Measurements from ENCODE around the gene CYP2W1. TPM values are rescaled to one million over a fixed set of nuclear protein-coding genes. Genes with fewer than 3 reads are reported as not detected.

The CYP2W1 gene
- total RNA-seq, 1 donor from 2014 or later, result not detected

DNA sequence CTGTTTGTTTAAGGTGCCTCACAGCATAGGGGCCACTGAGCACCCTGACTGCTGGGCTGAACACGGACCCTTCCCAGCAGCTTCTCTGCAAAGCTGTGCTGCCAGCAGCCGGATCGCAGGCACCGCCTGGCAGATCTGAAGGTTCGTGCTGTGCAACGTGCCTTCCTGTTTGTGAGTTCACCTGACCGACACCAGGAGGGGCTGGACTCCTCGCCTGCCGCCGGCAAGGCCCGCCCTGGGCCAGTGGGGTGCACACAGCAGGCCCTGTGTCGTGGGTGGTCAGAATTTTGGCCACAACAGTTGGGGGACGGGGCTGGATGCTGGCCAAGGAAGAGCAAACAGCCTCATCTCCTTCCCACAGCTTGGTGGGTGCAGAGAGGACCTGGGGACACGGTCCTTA, 12.6 kb downstream of the CYP2W1 start:
- H3K27me3 Mint-ChIP-seq (ENCODE audit: insufficient read depth, low read depth), result peaks cover 4% of the 10 kb centered on the region
- Histone ChIP-seq H3K4me2 (no peak overlapping the region), H3K9ac (no peak overlapping the region), H3K79me2 (ENCODE audit: low read depth) (no peaks in the 10 kb centered on the region), H3K4me3 (no peak overlapping the region), H3K4me1 (peaks cover 4% of the 10 kb centered on the region), H3K27me3 (no peaks in the 10 kb centered on the region), H3K9me3 (ENCODE audit: low read depth) (no peaks in the 10 kb centered on the region), H3K36me3 (no peaks in the 10 kb centered on the region), H2AFZ (replicated peaks) (no peak overlapping the region), H3K27ac (no peak overlapping the region), H4K20me1 (ENCODE audit: low read depth) (peaks cover 3% of the 10 kb centered on the region), H3F3A (ENCODE audit: low read depth) (peaks cover 17% of the 10 kb centered on the region)
- no peaks in the 10 kb centered on the region for H3K36me3 Mint-ChIP-seq
- no peak overlapping the region for H3K27ac Mint-ChIP-seq
- TF ChIP-seq CTCF (IDR thresholded peaks at IDR 0.05), result no peak
- TF ChIP-seq EZH2 (IDR thresholded peaks at IDR 0.05), result no peak
- no peak for TF ChIP-seq EZH2phosphoT487 (IDR thresholded peaks at IDR 0.05)
- peaks cover 20% of the 10 kb centered on the region for H3K4me1 Mint-ChIP-seq
- H3K4me3 Mint-ChIP-seq, result no peak overlapping the region
- H3K9me3 Mint-ChIP-seq, result no peaks in the 10 kb centered on the region
- DNase-seq (ENCODE audit: low spot score), result no peak

- Mint-ChIP-seq H3K4me3 (no peak overlapping the region), H3K36me3 (no peaks in the 10 kb centered on the region), H3K27me3 (ENCODE audit: insufficient read depth, low read depth) (peaks cover 6% of the 10 kb centered on the region), H3K27ac (no peak overlapping the region), H3K9me3 (no peaks in the 10 kb centered on the region), H3K4me1 (peaks cover 22% of the 10 kb centered on the region)
- no peak overlapping the region for H3K27ac ChIP-seq
- no peak for DNase-seq (ENCODE audit: low spot score)
- H3K4me2 ChIP-seq, result no peak overlapping the region
- peaks cover 6% of the 10 kb centered on the region for H4K20me1 ChIP-seq (ENCODE audit: low read depth)
- H3K27me3 ChIP-seq, result no peaks in the 10 kb centered on the region
- H3K79me2 ChIP-seq (ENCODE audit: low read depth), result no peaks in the 10 kb centered on the region
- no peak overlapping the region for H3K9ac ChIP-seq
- H3K4me1 ChIP-seq, result peaks cover 10% of the 10 kb centered on the region
- H2AFZ ChIP-seq (replicated peaks), result no peak overlapping the region
- TF ChIP-seq EZH2phosphoT487 (IDR thresholded peaks at IDR 0.05), result no peak
- no peak for TF ChIP-seq EZH2 (IDR thresholded peaks at IDR 0.05)
- TF ChIP-seq CTCF (IDR thresholded peaks at IDR 0.05), result no peak
- peaks cover 21% of the 10 kb centered on the region for H3F3A ChIP-seq (ENCODE audit: low read depth)
- H3K9me3 ChIP-seq (ENCODE audit: low read depth), result no peaks in the 10 kb centered on the region
- H3K4me3 ChIP-seq, result no peak overlapping the region
- H3K36me3 ChIP-seq, result no peaks in the 10 kb centered on the region
Measured at GRCh38 chr7:996079-996872, 13.3 kb downstream of the CYP2W1 start.

GRCh38 chr7:997404-998395, 14.7 kb downstream of the CYP2W1 start:
- peaks cover 21% of the 10 kb centered on the region for H3F3A ChIP-seq (ENCODE audit: low read depth)
- DNase-seq (ENCODE audit: low spot score), result peak; percentile 53
- H4K20me1 ChIP-seq (ENCODE audit: low read depth), result peaks cover 6% of the 10 kb centered on the region
- peaks cover 22% of the 10 kb centered on the region for H3K4me1 Mint-ChIP-seq
- no peaks in the 10 kb centered on the region for H3K36me3 Mint-ChIP-seq
- no peaks in the 10 kb centered on the region for H3K9me3 ChIP-seq (ENCODE audit: low read depth)
- no peaks in the 10 kb centered on the region for H3K27me3 ChIP-seq
- H3K9ac ChIP-seq, result peak overlapping the region; percentile 6
- H3K9me3 Mint-ChIP-seq, result no peaks in the 10 kb centered on the region
- H3K4me3 ChIP-seq, result no peak overlapping the region
- H3K27ac Mint-ChIP-seq, result no peak overlapping the region
- H3K4me1 ChIP-seq, result peaks cover 10% of the 10 kb centered on the region
- no peak overlapping the region for H2AFZ ChIP-seq (replicated peaks)
- no peak overlapping the region for H3K27ac ChIP-seq
- no peaks in the 10 kb centered on the region for H3K79me2 ChIP-seq (ENCODE audit: low read depth)
- H3K27me3 Mint-ChIP-seq (ENCODE audit: insufficient read depth, low read depth), result peaks cover 4% of the 10 kb centered on the region
- no peak overlapping the region for H3K4me3 Mint-ChIP-seq
- H3K4me2 ChIP-seq, result no peak overlapping the region
- TF ChIP-seq CTCF (IDR thresholded peaks at IDR 0.05) (peak; percentile 21), EZH2 (IDR thresholded peaks at IDR 0.05) (no peak)
- no peaks in the 10 kb centered on the region for H3K36me3 ChIP-seq
